ENCODE data around the gene ELK3.

ELK3 gene

GRCh38 chr12:96248136-96248931, 54.2 kb downstream of the ELK3 start:
- TF ChIP-seq CTCF (IDR thresholded peaks at IDR 0.05; ENCODE audit: low read depth, low read length, missing control alignments): no peak

GRCh38 chr12:96249196-96250118, 55.3 kb downstream of the ELK3 start:
- in situ Hi-C loops (cut with HindIII; ENCODE audit: low sequenced_read_pairs): no loop called here
- no peak for TF ChIP-seq CTCF (IDR thresholded peaks at IDR 0.05; ENCODE audit: low read depth, low read length, missing control alignments)
- no peak for DNase-seq (ENCODE audit: low read depth)
- no peak overlapping the region for H3K4me3 ChIP-seq (ENCODE audit: low read depth, low read length)

More at GRCh38 chr12:96248136-96248931, 54.2 kb downstream of the ELK3 start:
- in situ Hi-C loops (cut with HindIII; ENCODE audit: low sequenced_read_pairs): no loop called here
- DNase-seq (ENCODE audit: low read depth): no peak
- H3K4me3 ChIP-seq (ENCODE audit: low read depth, low read length): no peak overlapping the region

- no peak for DNase-seq (ENCODE audit: low read depth)
- in situ Hi-C loops (cut with HindIII; ENCODE audit: low sequenced_read_pairs): no loop called here
- TF ChIP-seq CTCF (IDR thresholded peaks at IDR 0.05; ENCODE audit: low read depth, low read length, missing control alignments): no peak
- H3K4me3 ChIP-seq (ENCODE audit: low read depth, low read length): no peak overlapping the region
Measured at GRCh38 chr12:96250119-96250685, 56.0 kb downstream of the ELK3 start.

GRCh38 chr12:96255077-96255476, 60.9 kb downstream of the ELK3 start:
- DNase-seq (ENCODE audit: low read depth): no peak
- TF ChIP-seq CTCF (IDR thresholded peaks at IDR 0.05; ENCODE audit: low read depth, low read length, missing control alignments): no peak
- no peak overlapping the region for H3K4me3 ChIP-seq (ENCODE audit: low read depth, low read length)
- in situ Hi-C loops (cut with HindIII; ENCODE audit: low sequenced_read_pairs): no loop called here

- no peak for TF ChIP-seq CTCF (IDR thresholded peaks at IDR 0.05; ENCODE audit: low read depth, low read length, missing control alignments)
- in situ Hi-C loops (cut with HindIII; ENCODE audit: low sequenced_read_pairs): no loop called here
- no peak overlapping the region for H3K4me3 ChIP-seq (ENCODE audit: low read depth, low read length)
- DNase-seq (ENCODE audit: low read depth): no peak
Measured at GRCh38 chr12:96256672-96257361, 62.6 kb downstream of the ELK3 start.

Data from astrocyte of the cerebellum (primary cell).